ENCODE data around the gene HTT. TPM values are rescaled to one million over a fixed set of nuclear protein-coding genes. Genes with fewer than 3 reads are reported as not detected.

The HTT gene
- total RNA-seq, 1 experiment from 2014 or later = 85.4 TPM

- TF ChIP-seq ZNF396 (CRISPR knock-in tag; IDR thresholded peaks at IDR 0.05; ENCODE audit: borderline replicate concordance) (no peak), MYBL2 (CRISPR knock-in tag; IDR thresholded peaks at IDR 0.05) (no peak), PREB (CRISPR knock-in tag; IDR thresholded peaks at IDR 0.05; ENCODE audit: borderline replicate concordance) (no peak), ZNF281 (CRISPR knock-in tag; IDR thresholded peaks at IDR 0.05) (no peak), NR2C2 (CRISPR knock-in tag; IDR thresholded peaks at IDR 0.05) (no peak), NR1H2 (CRISPR knock-in tag; IDR thresholded peaks at IDR 0.05) (no peak), E2F1 (CRISPR knock-in tag; IDR thresholded peaks at IDR 0.05) (no peak), ZNF671 (CRISPR knock-in tag; IDR thresholded peaks at IDR 0.05) (no peak), ETV6 (CRISPR knock-in tag; IDR thresholded peaks at IDR 0.05) (no peak), RELA (CRISPR knock-in tag; IDR thresholded peaks at IDR 0.05; ENCODE audit: borderline replicate concordance) (no peak), HMGA2 (CRISPR knock-in tag; IDR thresholded peaks at IDR 0.05) (no peak)
Measured at GRCh38 chr4:3074846-3075651, 568 bp downstream of the HTT start (continued).

- DNase-seq (ENCODE audit: low spot score) (no peak), ATAC-seq (no peak)
- H3K4me1 Mint-ChIP-seq = peaks cover 12% of the 10 kb centered on the region
- POLR2A ChIA-PET = no interaction called here
- H3K27ac Mint-ChIP-seq = peak overlapping the region; percentile 91
- peak overlapping the region; percentile 93 for H3K4me3 Mint-ChIP-seq
- no peaks in the 10 kb centered on the region for H3K9me3 Mint-ChIP-seq
- TF ChIP-seq MXD4 (CRISPR knock-in tag; IDR thresholded peaks at IDR 0.05; ENCODE audit: borderline replicate concordance) = no peak
- no peak for TF ChIP-seq TEAD1 (CRISPR knock-in tag; IDR thresholded peaks at IDR 0.05)
- no peak for TF ChIP-seq USF2 (CRISPR knock-in tag; IDR thresholded peaks at IDR 0.05)
- TF ChIP-seq NFYB (CRISPR knock-in tag; conservative IDR thresholded peaks at IDR 0.05; ENCODE audit: low read depth) = no peak
- no peak for TF ChIP-seq STAT6 (CRISPR knock-in tag; conservative IDR thresholded peaks at IDR 0.05; ENCODE audit: low read depth)
- TF ChIP-seq OVOL2 (CRISPR knock-in tag; IDR thresholded peaks at IDR 0.05; ENCODE audit: borderline replicate concordance) = no peak
- TF ChIP-seq SP1 (CRISPR knock-in tag; conservative IDR thresholded peaks at IDR 0.05) = no peak
- no peak for TF ChIP-seq FOXJ3 (CRISPR knock-in tag; IDR thresholded peaks at IDR 0.05; ENCODE audit: borderline replicate concordance)
- no peak for TF ChIP-seq CBFB (CRISPR knock-in tag; IDR thresholded peaks at IDR 0.05; ENCODE audit: low read depth)
- no peaks in the 10 kb centered on the region for H3K27me3 Mint-ChIP-seq (ENCODE audit: low read depth)
- H3K36me3 Mint-ChIP-seq = no peaks in the 10 kb centered on the region
- CTCF ChIA-PET = no interaction called here
Measured at GRCh38 chr4:3075652-3075981, 1.1 kb downstream of the HTT start.

Measured in WTC11 (cell line).